T-helper 22 cell (primary cell): Measurements from ENCODE around the gene PNKP.
A peak's percentile ranks its signal among the peaks of the same experiment; 100 is the strongest.

Source experiments
- DNase-seq: peaks from one replicate; pipeline ENCODE4 v3.0.0-alpha.2; 2020; ENCODE audit warnings: low read depth

Gene PNKP

GRCh38 chr19:49876422-49877019, 9.1 kb upstream of the PNKP start:
- DNase-seq, result peak; percentile 95

GRCh38 chr19:49875857-49876421, 8.6 kb upstream of the PNKP start:
- DNase-seq, result peak; percentile 25

- no peak for DNase-seq
These were observed 7.8 kb upstream of the PNKP start for GRCh38 chr19:49875177-49875576.

DNA sequence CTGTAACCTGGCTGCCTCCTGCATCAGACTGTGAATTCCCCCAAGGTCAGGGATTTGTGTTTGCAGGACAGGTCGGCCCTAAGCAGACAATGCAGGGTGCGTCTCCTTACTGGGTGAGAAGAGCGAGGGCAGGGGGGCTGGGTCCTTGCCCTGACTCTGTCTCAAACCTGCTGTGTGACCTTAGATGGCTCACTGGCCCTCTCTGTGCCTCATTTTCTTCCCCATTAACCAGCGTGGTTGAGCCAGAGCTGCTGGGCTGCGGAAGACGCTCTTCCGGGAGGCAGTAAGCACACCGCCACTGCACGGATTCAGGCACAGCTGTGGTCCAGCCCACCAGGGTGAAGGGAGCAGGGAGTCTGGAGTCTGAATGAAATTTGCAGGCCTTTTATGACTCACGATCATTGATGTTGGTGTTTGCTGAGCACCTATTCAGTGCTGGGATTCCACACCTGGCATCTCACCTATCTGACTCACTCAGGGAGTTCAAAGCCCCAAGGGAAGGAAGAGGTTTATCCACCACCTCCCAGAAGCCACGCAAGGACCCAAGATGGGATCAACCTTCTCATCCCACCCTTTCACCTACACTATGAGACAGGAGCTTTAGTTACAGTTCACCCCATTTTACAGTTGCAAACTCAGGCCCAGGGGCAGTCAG, 7.3 kb upstream of the PNKP start:
- DNase-seq, result no peak

- no peak for DNase-seq
These were observed 6.5 kb upstream of the PNKP start for GRCh38 chr19:49873834-49874233.

DNA sequence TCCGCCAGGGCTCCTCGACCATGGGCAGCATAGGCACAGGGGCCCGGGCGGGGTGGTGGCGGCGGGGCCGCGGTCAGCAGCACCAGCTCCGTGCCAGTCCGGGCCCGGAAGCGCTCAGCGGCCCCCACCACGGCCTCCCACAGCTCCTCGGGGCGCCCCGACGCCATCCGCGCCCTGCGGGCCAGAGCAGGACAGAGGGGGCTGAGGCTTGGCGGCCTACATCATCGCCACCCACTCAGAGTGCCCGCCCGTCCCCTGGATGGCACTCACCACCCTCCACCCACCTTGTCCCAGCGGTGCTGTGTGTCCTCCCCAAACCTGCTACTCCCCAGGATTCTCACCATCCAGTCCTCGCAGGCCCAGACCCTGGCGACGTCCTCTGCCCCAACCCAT, 5.7 kb upstream of the PNKP start:
- no peak for DNase-seq

- DNase-seq, result no peak
These were observed 5.1 kb upstream of the PNKP start for GRCh38 chr19:49872245-49873128.

- no peak for DNase-seq
These were observed 4.1 kb upstream of the PNKP start for GRCh38 chr19:49871349-49871985.

GRCh38 chr19:49870309-49870901, 3.0 kb upstream of the PNKP start:
- DNase-seq, result no peak

GRCh38 chr19:49869484-49870308, 2.3 kb upstream of the PNKP start:
- DNase-seq, result peak; percentile 87

DNA sequence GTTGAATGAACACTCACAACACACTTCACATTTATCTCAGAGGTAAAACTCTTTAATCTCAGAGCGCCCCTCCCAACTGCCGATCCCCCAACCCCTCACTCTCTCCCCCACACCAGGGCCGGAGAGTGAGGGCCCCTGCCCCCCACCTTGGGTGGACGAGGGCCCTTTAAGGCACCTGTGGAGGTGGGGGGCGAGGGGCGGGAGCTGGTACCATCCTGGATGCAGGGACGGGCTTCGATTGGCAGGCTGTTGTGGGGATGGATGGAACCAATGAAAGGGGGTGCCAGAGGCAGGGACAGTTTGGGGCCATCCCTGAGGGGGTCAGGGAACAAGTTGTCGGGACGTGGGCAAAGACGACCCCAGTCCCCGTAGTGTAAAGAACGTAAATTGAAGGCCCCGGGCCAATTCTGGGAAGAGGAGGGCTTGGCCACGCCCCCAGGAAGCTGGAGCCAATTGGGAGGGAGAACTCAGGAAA, 1.7 kb upstream of the PNKP start:
- DNase-seq, result no peak

- DNase-seq, result no peak
These were observed 2.5 kb downstream of the PNKP start for GRCh38 chr19:49864890-49865289.

GRCh38 chr19:49863935-49864320, 3.4 kb downstream of the PNKP start:
- DNase-seq, result no peak

DNA sequence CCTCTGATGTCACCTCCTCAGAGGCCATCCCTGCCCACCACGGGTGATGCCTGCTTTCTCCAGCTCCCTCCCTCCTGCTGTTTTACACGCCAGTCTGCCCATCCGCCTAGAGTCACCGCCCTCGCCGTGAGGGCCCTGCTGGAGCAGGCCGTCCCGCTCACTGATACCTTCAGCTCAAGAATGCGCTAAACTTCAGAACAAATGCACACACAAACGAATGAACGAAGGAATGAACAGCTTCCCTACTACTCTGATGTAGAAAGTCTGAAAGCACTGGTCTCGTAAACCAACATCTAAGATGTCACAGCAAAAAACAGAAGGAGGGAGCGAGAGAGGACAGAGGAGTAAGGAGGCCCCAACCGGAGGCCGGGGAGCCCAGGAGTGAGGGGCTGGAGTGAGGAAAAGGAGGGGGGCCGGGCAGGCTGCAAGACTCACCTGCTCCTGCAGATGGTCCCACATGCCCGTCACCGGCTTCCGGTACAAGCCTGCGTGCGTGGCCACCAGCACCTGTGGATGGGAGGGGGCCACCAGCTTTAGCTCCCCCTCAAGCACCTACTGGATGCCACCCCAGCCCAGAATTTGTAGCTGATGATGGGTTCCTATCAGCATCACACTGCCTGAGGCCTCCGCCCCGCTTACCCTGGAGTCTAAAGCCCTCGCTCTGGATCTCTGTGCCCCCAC, 4.0 kb downstream of the PNKP start:
- DNase-seq, result no peak

DNA sequence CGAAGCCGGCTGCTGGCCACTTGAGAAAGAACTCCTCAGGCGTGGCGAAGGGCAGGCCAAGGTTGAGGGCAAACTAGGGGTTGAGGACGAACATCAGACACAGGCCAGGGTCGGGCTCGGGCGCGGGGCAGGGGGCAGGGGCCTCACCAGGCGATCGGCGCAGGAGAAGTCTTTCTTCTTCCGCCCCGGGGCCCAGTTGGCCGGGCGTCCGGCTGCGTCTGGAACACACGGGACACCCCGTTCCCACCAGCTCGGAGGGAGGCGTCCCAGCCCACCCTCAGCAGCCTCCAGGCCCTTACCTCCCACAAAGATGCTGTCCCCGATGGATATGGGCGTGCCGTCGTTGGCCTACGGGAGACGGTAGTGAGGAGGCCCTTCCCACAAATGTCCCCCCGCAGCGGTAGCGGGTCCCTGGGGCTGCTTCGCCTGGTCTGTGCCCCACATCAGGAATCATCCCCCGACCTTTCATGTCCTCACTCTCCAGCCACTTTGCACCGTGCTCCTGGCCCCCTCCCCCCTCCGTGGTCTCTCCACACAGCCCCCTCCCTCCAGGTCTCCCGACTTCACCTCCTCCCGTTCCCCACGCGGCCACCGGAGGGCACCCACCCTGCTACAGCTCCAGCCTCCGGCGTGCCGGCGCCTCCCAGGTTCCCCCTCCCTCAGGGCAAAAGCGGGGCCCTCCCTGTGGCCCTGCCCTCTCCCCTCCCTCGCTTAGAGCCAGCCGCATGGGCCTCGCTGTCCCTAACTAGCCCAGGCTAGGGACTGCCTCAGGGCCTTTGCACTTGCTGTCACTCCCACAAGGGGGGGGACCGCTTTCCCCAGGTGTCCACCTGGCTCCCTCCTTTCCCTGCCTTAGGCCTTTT, 4.8 kb downstream of the PNKP start:
- no peak for DNase-seq

GRCh38 chr19:49861541-49862378, 5.6 kb downstream of the PNKP start:
- no peak for DNase-seq

DNA sequence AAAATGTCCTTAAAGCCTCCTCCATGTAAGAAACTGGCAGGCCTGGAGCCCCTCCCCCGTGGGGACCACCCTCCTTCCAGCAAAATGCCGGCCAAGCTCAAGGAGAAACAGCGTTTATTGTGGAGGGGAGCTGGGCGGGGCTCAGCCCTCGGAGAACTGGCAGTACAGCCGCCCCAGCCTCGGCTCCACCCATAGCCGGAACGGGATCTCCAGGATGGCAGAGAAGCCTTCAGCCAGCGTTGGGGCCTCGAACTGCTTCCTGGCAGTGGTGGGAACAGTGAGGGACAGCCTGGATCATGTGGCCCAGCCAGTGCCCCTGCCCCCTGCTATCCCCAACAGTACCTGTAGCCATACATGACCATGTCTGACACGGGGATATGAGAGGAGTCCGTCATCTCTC, 6.3 kb downstream of the PNKP start:
- DNase-seq, result no peak

GRCh38 chr19:49860336-49861102, 6.9 kb downstream of the PNKP start:
- DNase-seq, result no peak
